Measurements from ENCODE around the gene TCAP. TPM values are rescaled to one million over a fixed set of nuclear protein-coding genes. Genes with fewer than 3 reads are reported as not detected.

Gene TCAP
- total RNA-seq, 3 donors from 2014 or later: 0.48 to 0.73 (median 0.66) TPM

GRCh38 chr17:39642291-39643074, 22.7 kb upstream of the TCAP start:
- Histone ChIP-seq H3K9me3 (no peaks in the 10 kb centered on the region), H3K27ac (no peak overlapping the region), H3K4me3 (no peak overlapping the region), H3K36me3 (no peaks in the 10 kb centered on the region), H3K27me3 (no peaks in the 10 kb centered on the region), H3K4me1 (peaks cover 6 to 12% of the 10 kb centered on the region in 2 donors)
- DNase-seq (ENCODE audit: low spot score in 2 of 2): no peak
- intact Hi-C loops (cut with DNase I; ENCODE audit: low total_unique reads): no loop called here
- no peak for TF ChIP-seq POLR2A (IDR thresholded peaks at IDR 0.05)
- no peak for TF ChIP-seq POLR2AphosphoS5 (IDR thresholded peaks at IDR 0.05)

- TF ChIP-seq POLR2AphosphoS5 (IDR thresholded peaks at IDR 0.05) (no peak), CTCF (IDR thresholded peaks at IDR 0.05) (no peak), POLR2A (IDR thresholded peaks at IDR 0.05) (no peak)
- H3K27me3 ChIP-seq: no peaks in the 10 kb centered on the region
- intact Hi-C loops (cut with DNase I; ENCODE audit: low total_unique reads): no loop called here
- H3K36me3 ChIP-seq: no peaks in the 10 kb centered on the region
- DNase-seq (ENCODE audit: low spot score in 2 of 2): no peak
- H3K9me3 ChIP-seq: no peaks in the 10 kb centered on the region
- H3K4me3 ChIP-seq: no peak overlapping the region
- peaks cover 5 to 6% of the 10 kb centered on the region in 2 donors for H3K4me1 ChIP-seq
- no peak overlapping the region for H3K27ac ChIP-seq
Observed at GRCh38 chr17:39643271-39643670, 21.9 kb upstream of the TCAP start.

- intact Hi-C loops (cut with DNase I; ENCODE audit: low total_unique reads): no loop called here
- TF ChIP-seq POLR2AphosphoS5 (IDR thresholded peaks at IDR 0.05) (no peak), CTCF (IDR thresholded peaks at IDR 0.05) (no peak), POLR2A (IDR thresholded peaks at IDR 0.05) (no peak)
- no peak overlapping the region for H3K4me3 ChIP-seq
Observed at GRCh38 chr17:39647256-39647655, 17.9 kb upstream of the TCAP start.

GRCh38 chr17:39648616-39649366, 16.4 kb upstream of the TCAP start:
- DNase-seq (ENCODE audit: low spot score in 2 of 2): no peak
- no peaks in the 10 kb centered on the region for H3K36me3 ChIP-seq
- no peaks in the 10 kb centered on the region for H3K27me3 ChIP-seq
- H3K9me3 ChIP-seq: no peaks in the 10 kb centered on the region
- intact Hi-C loops (cut with DNase I; ENCODE audit: low total_unique reads): no loop called here
- H3K4me1 ChIP-seq: no peaks in the 10 kb centered on the region
- TF ChIP-seq CTCF (IDR thresholded peaks at IDR 0.05) (no peak), POLR2AphosphoS5 (IDR thresholded peaks at IDR 0.05) (no peak), POLR2A (IDR thresholded peaks at IDR 0.05) (no peak)
- no peak overlapping the region for H3K27ac ChIP-seq
- H3K4me3 ChIP-seq: no peak overlapping the region

More at GRCh38 chr17:39647256-39647655, 17.9 kb upstream of the TCAP start:
- Histone ChIP-seq H3K27ac (no peak overlapping the region), H3K9me3 (no peaks in the 10 kb centered on the region), H3K36me3 (no peaks in the 10 kb centered on the region), H3K4me1 (no peaks in the 10 kb centered on the region), H3K27me3 (no peaks in the 10 kb centered on the region)
- DNase-seq (ENCODE audit: low spot score in 2 of 2): no peak

- Histone ChIP-seq H3K9me3 (no peaks in the 10 kb centered on the region), H3K4me3 (no peak overlapping the region), H3K27ac (no peak overlapping the region), H3K27me3 (no peaks in the 10 kb centered on the region), H3K36me3 (no peaks in the 10 kb centered on the region), H3K4me1 (no peaks in the 10 kb centered on the region)
- DNase-seq (ENCODE audit: low spot score in 2 of 2): no peak
- intact Hi-C loops (cut with DNase I; ENCODE audit: low total_unique reads): no loop called here
- TF ChIP-seq POLR2AphosphoS5 (IDR thresholded peaks at IDR 0.05) (no peak), POLR2A (IDR thresholded peaks at IDR 0.05) (no peak), CTCF (IDR thresholded peaks at IDR 0.05) (no peak)
Observed at GRCh38 chr17:39650121-39650579, 15.0 kb upstream of the TCAP start.
